ENCODE results near the gene TBCD. TPM values are rescaled to one million over a fixed set of nuclear protein-coding genes. Genes with fewer than 3 reads are reported as not detected.

The TBCD gene
- total RNA-seq, 1 experiment from 2014 or later = 129 TPM

DNA sequence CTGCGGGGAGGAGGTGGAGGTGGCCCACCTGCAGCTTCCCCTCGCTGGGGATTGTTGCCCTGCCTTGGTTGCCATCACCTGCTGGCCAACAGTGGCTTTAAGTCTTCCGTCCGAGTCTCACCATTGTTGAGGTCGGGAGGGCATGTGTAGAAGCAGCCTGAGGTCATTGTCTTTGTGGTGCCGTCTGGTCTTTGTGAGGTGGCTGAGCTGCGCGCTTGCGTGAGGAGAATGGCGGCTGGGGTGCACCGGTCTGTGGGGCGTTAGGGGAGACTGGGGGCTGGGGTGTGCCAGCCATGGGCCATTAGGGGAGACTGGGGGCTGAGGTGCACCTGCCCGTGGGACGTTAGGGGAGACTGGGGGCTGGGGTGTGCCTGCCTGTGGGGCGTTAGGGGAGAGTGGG, 51.7 kb downstream of the TBCD start:
- H3K23me2 ChIP-seq (ENCODE audit: insufficient read length, low read depth, low read length, poor library complexity, severe bottlenecking) = no peaks in the 10 kb centered on the region
- TF ChIP-seq, protein P1, sequence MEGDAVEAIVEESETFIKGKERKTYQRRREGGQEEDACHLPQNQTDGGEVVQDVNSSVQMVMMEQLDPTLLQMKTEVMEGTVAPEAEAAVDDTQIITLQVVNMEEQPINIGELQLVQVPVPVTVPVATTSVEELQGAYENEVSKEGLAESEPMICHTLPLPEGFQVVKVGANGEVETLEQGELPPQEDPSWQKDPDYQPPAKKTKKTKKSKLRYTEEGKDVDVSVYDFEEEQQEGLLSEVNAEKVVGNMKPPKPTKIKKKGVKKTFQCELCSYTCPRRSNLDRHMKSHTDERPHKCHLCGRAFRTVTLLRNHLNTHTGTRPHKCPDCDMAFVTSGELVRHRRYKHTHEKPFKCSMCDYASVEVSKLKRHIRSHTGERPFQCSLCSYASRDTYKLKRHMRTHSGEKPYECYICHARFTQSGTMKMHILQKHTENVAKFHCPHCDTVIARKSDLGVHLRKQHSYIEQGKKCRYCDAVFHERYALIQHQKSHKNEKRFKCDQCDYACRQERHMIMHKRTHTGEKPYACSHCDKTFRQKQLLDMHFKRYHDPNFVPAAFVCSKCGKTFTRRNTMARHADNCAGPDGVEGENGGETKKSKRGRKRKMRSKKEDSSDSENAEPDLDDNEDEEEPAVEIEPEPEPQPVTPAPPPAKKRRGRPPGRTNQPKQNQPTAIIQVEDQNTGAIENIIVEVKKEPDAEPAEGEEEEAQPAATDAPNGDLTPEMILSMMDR (conservative IDR thresholded peaks at IDR 0.05) = no peak

More for the DNA sequence above, 51.7 kb downstream of the TBCD start:
- Mint-ChIP-seq H3K36me3 (ENCODE audit: insufficient read depth in 1 of 3, low read depth in 3 of 3) (peaks cover 37 to 67% (median 63%) of the 10 kb centered on the region in 3 experiments), H3K4me3 (no peak overlapping the region), H3K4me1 (peaks cover 8 to 13% of the 10 kb centered on the region in 2 experiments), H3K27ac (peak overlapping the region in 1 of 3 experiments; percentile 89; a peak in 3 of 7 replicates), H3K9me3 (peaks cover 26 to 27% of the 10 kb centered on the region in 2 experiments), H3K27me3 (ENCODE audit: low read depth) (no peaks in the 10 kb centered on the region)
- no peak overlapping the region for H4K91ac ChIP-seq (ENCODE audit: insufficient read length, low read depth, low read length)
- no peak overlapping the region for H2BK12ac ChIP-seq (ENCODE audit: insufficient read length, low read depth, low read length)
- no CpG with 5 or more reads among the region's 15 CpGs for WGBS (ENCODE audit: extremely low coverage, insufficient read length, low lambda C conversion rate)
- no peak overlapping the region for H2BK5ac ChIP-seq (ENCODE audit: insufficient read length, low read length)
- H3K9me3 ChIP-seq (ENCODE audit: control insufficient read depth, low read depth, low read length) = peaks cover 14% of the 10 kb centered on the region
- DNase-seq = no peak
- H3K23ac ChIP-seq (ENCODE audit: insufficient read length, low read depth, low read length) = no peak overlapping the region
- H3K79me1 ChIP-seq (ENCODE audit: insufficient read depth, low read depth, low read length, poor library complexity, severe bottlenecking) = no peaks in the 10 kb centered on the region
- no peaks in the 10 kb centered on the region for H3K27me3 ChIP-seq (ENCODE audit: insufficient read depth, low read length)
- no peak overlapping the region for H4K5ac ChIP-seq (ENCODE audit: insufficient read length, low read depth, low read length)
- no peak overlapping the region for H2BK120ac ChIP-seq (ENCODE audit: low read depth, low read length, poor library complexity, severe bottlenecking)
- no peak overlapping the region for H3K18ac ChIP-seq (ENCODE audit: insufficient read length, low read depth, low read length)
- no peak overlapping the region; the same call in 1 of the 2 replicates for H3K14ac ChIP-seq (ENCODE audit: insufficient read depth, low read length)
- H3K9ac ChIP-seq (ENCODE audit: extremely low read depth, insufficient read length, low read length) = no peak overlapping the region
- no peak overlapping the region for H3K56ac ChIP-seq (ENCODE audit: insufficient read length, low read depth, low read length)
- H2AFZ ChIP-seq (ENCODE audit: low read length) = no peak overlapping the region
- H3K4me2 ChIP-seq (ENCODE audit: insufficient read depth, insufficient read length, low read length) = no peak overlapping the region
- H2AK5ac ChIP-seq (ENCODE audit: insufficient read length, low read length) = no peak overlapping the region
- H4K8ac ChIP-seq (replicated peaks; ENCODE audit: insufficient read length, low read depth, low read length) = no peak overlapping the region
- no peak overlapping the region for H3K4ac ChIP-seq (ENCODE audit: low read depth, low read length)
- no peak overlapping the region for H3T11ph ChIP-seq (ENCODE audit: low read length)
- no peaks in the 10 kb centered on the region for H4K20me1 ChIP-seq (ENCODE audit: control insufficient read depth, insufficient read depth, insufficient read length)
- no peak overlapping the region for H3K27ac ChIP-seq (ENCODE audit: insufficient read length, low read depth, low read length)
- no peak overlapping the region for H2BK15ac ChIP-seq (ENCODE audit: low read depth, low read length)
- H2BK20ac ChIP-seq (ENCODE audit: low read depth, low read length, poor library complexity, severe bottlenecking) = no peak overlapping the region
- no peaks in the 10 kb centered on the region for H3K4me1 ChIP-seq (ENCODE audit: insufficient read depth, low read length)
- H3K79me2 ChIP-seq (ENCODE audit: insufficient read depth, low read length) = peaks cover 4% of the 10 kb centered on the region; the same call in 1 of the 2 replicates
